OCI-M1 (cell line): ENCODE measurements around the gene LAMB3.
"Not testable (repeated sequence)": the region's sequence is repeated elsewhere in the genome, so short reads cannot be mapped to it uniquely, and the experiment has no call there.

ENCODE experiments used
- DNase-seq: peaks from one replicate; lab custom pipeline; 2025; lab: John Stamatoyannopoulos, UW

LAMB3 gene

GRCh38 chr1:209652121-209652735, at the start of gene LAMB3:
LAMB3 (minus strand) TSS chr1:209652425; CDS start chr1:209650944, 1,481 bp downstream.
- DNase-seq, result no peak

GRCh38 chr1:209700686-209701085, 48.5 kb upstream of the LAMB3 start:
- not testable (repeated sequence) for DNase-seq

GRCh38 chr1:209697126-209697525, 44.9 kb upstream of the LAMB3 start:
- DNase-seq, result no peak

GRCh38 chr1:209696673-209697072, 44.4 kb upstream of the LAMB3 start:
- no peak for DNase-seq

GRCh38 chr1:209692745-209693504, 40.7 kb upstream of the LAMB3 start:
- DNase-seq, result peak; percentile 89

GRCh38 chr1:209692296-209692695, 40.1 kb upstream of the LAMB3 start:
- no peak for DNase-seq

- no peak for DNase-seq
Measured at GRCh38 chr1:209691237-209691636, 39.0 kb upstream of the LAMB3 start.

- no peak for DNase-seq
Measured at GRCh38 chr1:209689477-209689876, 37.3 kb upstream of the LAMB3 start.

GRCh38 chr1:209688746-209689234, 36.6 kb upstream of the LAMB3 start:
- DNase-seq, result no peak

GRCh38 chr1:209686322-209686721, 34.1 kb upstream of the LAMB3 start:
- DNase-seq, result peak; percentile 61

GRCh38 chr1:209685821-209686220, 33.6 kb upstream of the LAMB3 start:
- no peak for DNase-seq

- DNase-seq, result no peak
Measured at GRCh38 chr1:209678981-209679539, 26.8 kb upstream of the LAMB3 start.

GRCh38 chr1:209675565-209676154, 23.4 kb upstream of the LAMB3 start:
- DNase-seq, result no peak

GRCh38 chr1:209674957-209675564, 22.8 kb upstream of the LAMB3 start, which contains the start of gene G0S2:
G0S2 (plus strand) TSS chr1:209675412; CDS start chr1:209675685, 273 bp downstream.
- no peak for DNase-seq

- DNase-seq, result peak; percentile 77
Measured at GRCh38 chr1:209673631-209674417, 21.6 kb upstream of the LAMB3 start.

GRCh38 chr1:209672705-209673630, 20.7 kb upstream of the LAMB3 start:
- DNase-seq, result peak; percentile 45

- DNase-seq, result no peak
Measured at GRCh38 chr1:209670441-209671082, 18.3 kb upstream of the LAMB3 start.

GRCh38 chr1:209667708-209668107, 15.5 kb upstream of the LAMB3 start:
- peak; percentile 53 for DNase-seq

- no peak for DNase-seq
Measured at GRCh38 chr1:209667103-209667502, 14.9 kb upstream of the LAMB3 start.

- DNase-seq, result no peak
Measured at GRCh38 chr1:209662879-209663327, 10.7 kb upstream of the LAMB3 start.
